Endothelial cell of umbilical vein (primary cell): ENCODE results near the gene ACCSL. TPM values are rescaled to one million over a fixed set of nuclear protein-coding genes. Genes with fewer than 3 reads are reported as not detected.

Experiments
- BruUV-seq: library from RNA; stranded (reverse); fragments of 400-500 nt; replicated peaks from 2 replicates; lab custom pipeline; 2021; lab: Mats Ljungman, UMichigan
- CTCF ChIA-PET: fragments of 300-600, 350-600 bp; sonication (Branson Sonifier 250); formaldehyde crosslinking; loops from one replicate; lab custom pipeline; 2021; ENCODE audit warnings: antibody characterized with exemption, inconsistent platforms; lab: Charles Lee
- POLR2A ChIA-PET: fragments of 300-600, 350-600 bp; sonication (Branson Sonifier 250); formaldehyde crosslinking; loops from one replicate; lab custom pipeline; 2021; ENCODE audit warnings: antibody characterized with exemption, inconsistent platforms; lab: Charles Lee
- DNase-seq: peaks from one replicate; pipeline ENCODE4 v3.0.0-alpha.2; 2011; ENCODE audit warnings: low read depth, low spot score
- FAIRE-seq: peaks from 2 replicates; lab custom pipeline; 2011; peaks lifted over from hg19 to GRCh38; lab: Jason Lieb, UNC
- H2AFZ ChIP-seq: 2 replicates; pipeline ENCODE4 v1.6.0; 2012; ENCODE audit warnings: low read depth, low read length, control low read depth, inconsistent platforms
- H3K27ac ChIP-seq: 2 replicates; pipeline ENCODE4 v1.5.1; 2011; ENCODE audit warnings: low read depth, mild to moderate bottlenecking, control low read depth, low read length, moderate library complexity; ENCODE audit not compliant: insufficient read depth
- H3K27me3 ChIP-seq, 2 experiments: 2 replicates each; pipeline versions ENCODE4 v1.6.0 to v1.6.1; 2011; ENCODE audit warnings: low read length in 2 of 2, mixed read lengths in 1 of 2; ENCODE audit not compliant: control insufficient read depth in 2 of 2, insufficient read depth in 2 of 2
- H3K36me3 ChIP-seq, 2 experiments: 2 replicates in 1 of 2; 3 replicates in 1 of 2; pipeline ENCODE4 v1.5.1; 2011; ENCODE audit warnings: low read length in 2 of 2, mild to moderate bottlenecking in 1 of 2, moderate library complexity in 1 of 2; ENCODE audit not compliant: control insufficient read depth in 2 of 2, insufficient read depth in 2 of 2; ENCODE audit errors: extremely low read depth in 1 of 2
- H3K4me1 ChIP-seq: 3 replicates; pipeline ENCODE4 v1.5.1; 2011; ENCODE audit warnings: mild to moderate bottlenecking, low read length; ENCODE audit not compliant: control insufficient read depth, insufficient read depth; ENCODE audit errors: extremely low read depth
- H3K4me2 ChIP-seq: 2 replicates; pipeline ENCODE4 v1.6.1; 2011; ENCODE audit warnings: low read length, control low read depth, mixed read lengths; ENCODE audit not compliant: insufficient read depth
- H3K4me3 ChIP-seq, 3 experiments: fragments of 200-600 bp in 1 of 3; sonication (generic), shearing (Covaris generic) in 1 of 3; replicated peaks in 1 of 3; 2 replicates each; pipeline ENCODE4 v1.5.1; 2011 to 2016; ENCODE audit warnings: control low read depth in 3 of 3, low read length in 3 of 3, mild to moderate bottlenecking in 2 of 3, inconsistent platforms in 1 of 3, low read depth in 1 of 3, moderate library complexity in 1 of 3; ENCODE audit not compliant: insufficient read depth in 1 of 3
- H3K79me2 ChIP-seq: 2 replicates; pipeline ENCODE4 v1.6.0; 2012; ENCODE audit warnings: low read length, inconsistent platforms; ENCODE audit not compliant: control insufficient read depth, insufficient read depth
- H3K9ac ChIP-seq: replicated peaks from 2 replicates; pipeline ENCODE3; 2011; ENCODE audit warnings: low read length, control low read depth; ENCODE audit not compliant: insufficient read depth; ENCODE audit errors: extremely low read depth
- H3K9me1 ChIP-seq: replicated peaks from 3 replicates; pipeline ENCODE4 v1.6.0; 2011; ENCODE audit warnings: mild to moderate bottlenecking, low read length; ENCODE audit not compliant: control insufficient read depth, insufficient read depth; ENCODE audit errors: extremely low read depth
- H3K9me3 ChIP-seq: replicated peaks from 2 replicates; pipeline ENCODE4 v1.5.1; 2012; ENCODE audit warnings: low read length, inconsistent platforms; ENCODE audit not compliant: control insufficient read depth, insufficient read depth
- H4K20me1 ChIP-seq: replicated peaks from 2 replicates; pipeline ENCODE3; 2011; ENCODE audit warnings: mild to moderate bottlenecking, low read length; ENCODE audit not compliant: control insufficient read depth, insufficient read depth; ENCODE audit errors: extremely low read depth
- FOS ChIP-seq: IDR thresholded peaks from 2 replicates; pipeline ENCODE4 v1.6.1; 2011; ENCODE audit warnings: mild to moderate bottlenecking, low read length, moderate library complexity, borderline replicate concordance; ENCODE audit not compliant: insufficient read depth
- GATA2 ChIP-seq: IDR thresholded peaks from 2 replicates; pipeline ENCODE4 v1.7.0; 2011; ENCODE audit warnings: low read depth, mild to moderate bottlenecking, moderate library complexity, mixed read lengths, low read length; ENCODE audit not compliant: insufficient read length, insufficient read depth
- POLR2A ChIP-seq: IDR thresholded peaks from 2 replicates; pipeline ENCODE4 v1.6.1; 2012; ENCODE audit warnings: low read depth, mild to moderate bottlenecking, control low read depth, low read length
- dilution Hi-C: fragments of 300-500 bp; cut with MboI; formaldehyde crosslinking; loops from one replicate; pipeline ENCODE4 v1.15.0; 2019; ENCODE audit warnings: low sequenced_read_pairs; ENCODE audit not compliant: extremely low pct_ligation_motif_present
- intact Hi-C: fragments of 100-400 bp; cut with micrococcal nuclease; formaldehyde crosslinking; loops from one replicate; pipeline ENCODE4 v1.10.0; 2022
- polyA plus RNA-seq, 4 experiments: library from polyadenylated mRNA; depleted of rRNA in 3 of 4; stranded (reverse) in 3 of 4; unstranded in 1 of 4; fragments of >200 nt; gene quantifications; 2 replicates each; pipeline versions ENCODE4 v1.2.1 to v1.2.3, GENCODE V29; 2011 to 2012; ENCODE audit warnings: missing spikeins in 1 of 4
- total RNA-seq: library from RNA; stranded (reverse); gene quantifications from 2 replicates; pipeline ENCODE4 v1.2.3, GENCODE V29; 2021
- TF ChIP-seq, protein P1 (sequence below), 2 donors: IDR thresholded peaks; 1 replicate in 1 of 2; 2 replicates in 1 of 2; pipeline ENCODE4 v1.5.1; 2011; ENCODE audit warnings: low read length in 2 of 2, mild to moderate bottlenecking in 2 of 2, moderate library complexity in 2 of 2, control low read depth in 1 of 2, inconsistent platforms in 1 of 2, low read depth in 1 of 2; ENCODE audit not compliant: insufficient read depth in 1 of 2; ENCODE audit errors: extremely low read depth in 1 of 2
- TF ChIP-seq, protein P2 (sequence below): IDR thresholded peaks from 2 replicates; pipeline ENCODE4 v1.6.1; 2011; ENCODE audit not compliant: insufficient read depth, insufficient read length

Gene ACCSL
- total and polyA plus RNA-seq, 2 donors (not counting 3 experiments of a cell fraction or from before 2014, with no cell fraction given), result not detected

GRCh38 chr11:44028816-44029506 lies 18.8 kb upstream of the ACCSL start:
- no peaks in the 10 kb centered on the region for H3K9me1 ChIP-seq
- FAIRE-seq (no peak), DNase-seq (no peak)
- dilution Hi-C loops, result no loop called here
- no peak overlapping the region for H3K27ac ChIP-seq
- H3K79me2 ChIP-seq, result no peaks in the 10 kb centered on the region
- H4K20me1 ChIP-seq, result no peaks in the 10 kb centered on the region
- no peak overlapping the region for H3K4me3 ChIP-seq
- H3K9me3 ChIP-seq, result no peaks in the 10 kb centered on the region
- no peaks in the 10 kb centered on the region for H3K36me3 ChIP-seq
- intact Hi-C loops, result no loop called here
- H3K9ac ChIP-seq, result no peak overlapping the region
- peaks cover 2 to 14% of the 10 kb centered on the region in 2 experiments for H3K27me3 ChIP-seq
- ChIA-PET CTCF (interaction anchor here (1.2 to 1.6 kb wide), 2 partner anchors 18 to 139 kb away, joined by 3 read pairs; no protein-coding TSS in a partner anchor), POLR2A (no interaction called here)
- TF ChIP-seq, protein P1, sequence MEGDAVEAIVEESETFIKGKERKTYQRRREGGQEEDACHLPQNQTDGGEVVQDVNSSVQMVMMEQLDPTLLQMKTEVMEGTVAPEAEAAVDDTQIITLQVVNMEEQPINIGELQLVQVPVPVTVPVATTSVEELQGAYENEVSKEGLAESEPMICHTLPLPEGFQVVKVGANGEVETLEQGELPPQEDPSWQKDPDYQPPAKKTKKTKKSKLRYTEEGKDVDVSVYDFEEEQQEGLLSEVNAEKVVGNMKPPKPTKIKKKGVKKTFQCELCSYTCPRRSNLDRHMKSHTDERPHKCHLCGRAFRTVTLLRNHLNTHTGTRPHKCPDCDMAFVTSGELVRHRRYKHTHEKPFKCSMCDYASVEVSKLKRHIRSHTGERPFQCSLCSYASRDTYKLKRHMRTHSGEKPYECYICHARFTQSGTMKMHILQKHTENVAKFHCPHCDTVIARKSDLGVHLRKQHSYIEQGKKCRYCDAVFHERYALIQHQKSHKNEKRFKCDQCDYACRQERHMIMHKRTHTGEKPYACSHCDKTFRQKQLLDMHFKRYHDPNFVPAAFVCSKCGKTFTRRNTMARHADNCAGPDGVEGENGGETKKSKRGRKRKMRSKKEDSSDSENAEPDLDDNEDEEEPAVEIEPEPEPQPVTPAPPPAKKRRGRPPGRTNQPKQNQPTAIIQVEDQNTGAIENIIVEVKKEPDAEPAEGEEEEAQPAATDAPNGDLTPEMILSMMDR (IDR thresholded peaks at IDR 0.05; ENCODE audit: extremely low read depth in 1 of 2, insufficient read depth in 1 of 2, low read depth in 1 of 2, low read length in 2 of 2), result no peak
- TF ChIP-seq, protein P2, sequence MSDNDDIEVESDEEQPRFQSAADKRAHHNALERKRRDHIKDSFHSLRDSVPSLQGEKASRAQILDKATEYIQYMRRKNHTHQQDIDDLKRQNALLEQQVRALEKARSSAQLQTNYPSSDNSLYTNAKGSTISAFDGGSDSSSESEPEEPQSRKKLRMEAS, result no peak
- TF ChIP-seq FOS (no peak), GATA2 (no peak), POLR2A (no peak)
- BruUV-seq, result no TSS peak
- no peak overlapping the region for H3K4me2 ChIP-seq
- H2AFZ ChIP-seq, result no peak overlapping the region
- H3K4me1 ChIP-seq, result no peaks in the 10 kb centered on the region
